Body of pancreas (tissue), 4 donors: ENCODE data around the gene TXNL1.

Experiments used
- CTCF ChIP-seq, 7 experiments: fragments of 450-650 bp in 4 of 7; fragments of 200-600 bp in 3 of 7; sonication (generic) in 3 of 7; IDR thresholded peaks; one replicate each; pipeline ENCODE4 v1.5.1; 2016 to 2019; ENCODE audit warnings: antibody characterized with exemption in 7 of 7
- POLR2A ChIP-seq, 3 donors: fragments of 450-650 bp; IDR thresholded peaks; one replicate each; pipeline ENCODE4 v1.6.1; 2016; ENCODE audit warnings: antibody characterized with exemption in 3 of 3, mild to moderate bottlenecking in 2 of 3

DNA sequence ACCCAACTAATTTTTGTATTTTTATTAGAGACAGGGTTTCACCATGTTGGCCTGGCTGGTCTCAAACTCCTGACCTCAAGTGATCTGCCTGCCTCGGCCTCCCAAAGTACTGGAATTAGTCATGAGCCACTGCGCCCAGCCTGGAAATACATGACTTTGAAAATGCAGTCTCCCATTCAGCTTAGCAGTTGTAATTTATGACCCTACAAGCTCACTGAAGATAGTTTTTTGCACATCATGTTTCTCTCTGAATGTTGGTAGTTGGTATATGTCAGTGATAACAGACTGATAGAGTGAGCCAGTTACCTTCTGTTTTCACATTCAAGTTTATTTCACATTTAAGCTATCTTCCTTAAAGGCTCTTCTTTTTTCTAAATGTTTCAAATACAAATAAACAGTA is 19.9 kb upstream of the TXNL1 start:
- TF ChIP-seq POLR2A (IDR thresholded peaks at IDR 0.05) (no peak), CTCF (IDR thresholded peaks at IDR 0.05) (no peak)
